HTERT RPE-1 (cell line): ENCODE results near the gene POR.
"Not testable (repeated sequence)": the region's sequence is repeated elsewhere in the genome, so short reads cannot be mapped to it uniquely, and the experiment has no call there.

Experiments
- in situ Hi-C: fragments of 300-500 bp; cut with MboI; formaldehyde crosslinking; loops from 4 replicates; pipeline ENCODE4 v1.14.3; 2020; ENCODE audit warnings: low sequenced_read_pairs

POR gene

GRCh38 chr7:75884476-75884875 lies 30.5 kb upstream of the POR start:
- in situ Hi-C loops: no loop called here

GRCh38 chr7:75885036-75885435 lies 29.9 kb upstream of the POR start:
- in situ Hi-C loops: no loop called here

GRCh38 chr7:75887669-75888369 lies 27.1 kb upstream of the POR start:
- in situ Hi-C loops: no loop called here

GRCh38 chr7:75888464-75889222 lies 26.3 kb upstream of the POR start:
- in situ Hi-C loops: no loop called here

- in situ Hi-C loops: no loop called here
Observed at GRCh38 chr7:75889223-75889825, 25.6 kb upstream of the POR start.

- in situ Hi-C loops: no loop called here
Observed at GRCh38 chr7:75889826-75890225, 25.1 kb upstream of the POR start.

- in situ Hi-C loops: not testable (repeated sequence)
Observed at GRCh38 chr7:75891237-75891636, 23.7 kb upstream of the POR start.

- in situ Hi-C loops: no loop called here
Observed at GRCh38 chr7:75891815-75892411, 23.0 kb upstream of the POR start.

GRCh38 chr7:75892634-75893272 lies 22.2 kb upstream of the POR start:
- in situ Hi-C loops: no loop called here

- in situ Hi-C loops: no loop called here
Observed at GRCh38 chr7:75896803-75897327, 18.1 kb upstream of the POR start.

- in situ Hi-C loops: no loop called here
Observed at GRCh38 chr7:75900617-75901315, 14.2 kb upstream of the POR start.

GRCh38 chr7:75905785-75906604 lies 9.0 kb upstream of the POR start:
- in situ Hi-C loops: no loop called here

GRCh38 chr7:75906991-75907667 lies 7.8 kb upstream of the POR start:
- in situ Hi-C loops: no loop called here

GRCh38 chr7:75907668-75908039 lies 7.3 kb upstream of the POR start:
- in situ Hi-C loops: not testable (repeated sequence)

GRCh38 chr7:75909521-75910132 lies 5.3 kb upstream of the POR start:
- in situ Hi-C loops: no loop called here

GRCh38 chr7:75911186-75911585 lies 3.8 kb upstream of the POR start:
- in situ Hi-C loops: not testable (repeated sequence)

GRCh38 chr7:75913437-75913836 lies 1.5 kb upstream of the POR start:
- in situ Hi-C loops: no loop called here

- in situ Hi-C loops: no loop called here
Observed at GRCh38 chr7:75914169-75914654, 743 bp upstream of the POR start.
